Measurements from ENCODE around the gene DPP9. TPM values are rescaled to one million over a fixed set of nuclear protein-coding genes. Genes with fewer than 3 reads are reported as not detected.

The DPP9 gene
- polyA plus RNA-seq, 1 donor: 24.2 TPM

GRCh38 chr19:4633140-4633967, 90.3 kb downstream of the DPP9 start:
- DNase-seq (ENCODE audit: low read depth): no peak

Other genes with a start within 250 kb of the DPP9 start
- gene PLIN4, start 205.4 kb downstream of the DPP9 start, polyA plus RNA-seq (ENCODE audit: insufficient read length): 12.8 TPM
- gene PLIN5, start 188.6 kb downstream of the DPP9 start, polyA plus RNA-seq (ENCODE audit: insufficient read length): 2.9 TPM
- 0.49 TPM for gene LRG1, start 183.8 kb downstream of the DPP9 start, polyA plus RNA-seq (ENCODE audit: insufficient read length)
- 44.3 TPM for gene SEMA6B, start 164.2 kb downstream of the DPP9 start, polyA plus RNA-seq (ENCODE audit: insufficient read length)
- gene TNFAIP8L1, start 84.3 kb downstream of the DPP9 start, polyA plus RNA-seq (ENCODE audit: insufficient read length): 9.5 TPM
- 55.5 TPM for gene MYDGF, start 53.5 kb downstream of the DPP9 start, polyA plus RNA-seq (ENCODE audit: insufficient read length)
- 3.2 TPM for gene FEM1A, start 67.9 kb upstream of the DPP9 start, polyA plus RNA-seq (ENCODE audit: insufficient read length)
- gene TICAM1, start 107.9 kb upstream of the DPP9 start, polyA plus RNA-seq (ENCODE audit: insufficient read length): 4.0 TPM
- 37.5 TPM for gene PLIN3, start 143.8 kb upstream of the DPP9 start, polyA plus RNA-seq (ENCODE audit: insufficient read length)
- gene ARRDC5, start 179.1 kb upstream of the DPP9 start, polyA plus RNA-seq (ENCODE audit: insufficient read length): not detected
- gene UHRF1, start 185.7 kb upstream of the DPP9 start, polyA plus RNA-seq (ENCODE audit: insufficient read length): 30.7 TPM
- 19.8 TPM for gene KDM4B, start 245.3 kb upstream of the DPP9 start, polyA plus RNA-seq (ENCODE audit: insufficient read length)